ENCODE results near the gene ESPNL.

ESPNL gene

DNA sequence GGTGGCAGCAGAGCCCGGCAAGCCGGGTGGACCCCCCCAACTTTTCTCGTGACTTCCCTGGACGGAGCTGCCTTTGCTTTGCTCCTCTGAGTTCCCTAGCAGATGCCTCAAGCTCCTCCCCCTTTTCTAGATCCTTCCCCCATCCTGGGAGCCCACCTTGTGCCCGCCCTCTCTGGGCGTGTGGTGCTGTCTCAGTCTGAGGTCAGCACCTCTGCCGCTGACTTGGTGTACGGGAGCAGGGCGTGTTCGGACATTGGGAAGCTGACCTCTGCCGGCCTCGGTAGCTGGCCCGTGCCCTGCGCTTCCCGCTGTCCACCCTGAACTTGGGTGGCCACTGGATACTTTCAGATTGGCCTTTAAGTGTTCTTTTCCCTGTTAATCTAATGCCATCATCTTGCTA is 19.6 kb upstream of the ESPNL start:
- no peak for DNase-seq

DNA sequence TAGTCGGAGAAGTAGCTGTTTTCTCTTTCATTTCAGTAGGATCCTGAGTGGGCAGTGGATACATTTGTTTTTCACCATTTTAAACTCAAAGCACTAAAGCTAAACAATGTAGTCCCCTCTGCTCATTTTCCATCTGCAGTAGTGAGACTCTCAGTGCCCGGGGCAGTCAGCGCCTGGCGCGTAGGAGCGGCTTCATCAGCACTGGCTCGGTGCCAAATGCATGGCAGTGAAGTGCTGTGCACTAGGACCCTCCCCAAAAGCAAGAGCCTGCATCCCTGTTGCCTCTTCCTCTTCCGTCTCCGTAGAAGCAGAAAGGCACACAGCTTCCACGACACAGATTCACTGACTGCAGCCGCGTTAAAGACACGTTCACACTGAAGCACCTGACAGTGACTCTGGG is 19.0 kb upstream of the ESPNL start:
- DNase-seq: peak in 3 of 14 donors; percentile 14 to 39 (median 24)

DNA sequence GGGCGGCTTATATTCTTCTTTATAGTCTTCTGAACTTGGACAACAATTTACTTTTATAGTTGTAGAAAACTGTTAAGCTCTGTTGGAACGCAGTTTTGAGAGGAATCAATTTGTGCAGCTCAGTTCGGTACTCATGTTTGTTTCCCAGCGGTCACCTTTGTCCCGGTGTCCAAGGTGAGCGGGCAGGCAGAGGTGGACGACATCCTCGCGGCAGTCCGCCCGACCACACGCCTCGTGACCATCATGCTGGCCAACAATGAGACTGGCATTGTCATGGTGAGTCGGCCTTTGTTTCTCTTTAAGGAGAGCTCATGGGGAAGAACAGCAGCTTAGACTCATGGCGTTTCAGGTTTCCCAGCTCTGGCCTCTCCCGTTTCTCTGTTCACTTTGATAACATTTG is 18.6 kb upstream of the ESPNL start:
- peak in 3 of 14 donors; percentile 16 to 39 (median 30) for DNase-seq

DNA sequence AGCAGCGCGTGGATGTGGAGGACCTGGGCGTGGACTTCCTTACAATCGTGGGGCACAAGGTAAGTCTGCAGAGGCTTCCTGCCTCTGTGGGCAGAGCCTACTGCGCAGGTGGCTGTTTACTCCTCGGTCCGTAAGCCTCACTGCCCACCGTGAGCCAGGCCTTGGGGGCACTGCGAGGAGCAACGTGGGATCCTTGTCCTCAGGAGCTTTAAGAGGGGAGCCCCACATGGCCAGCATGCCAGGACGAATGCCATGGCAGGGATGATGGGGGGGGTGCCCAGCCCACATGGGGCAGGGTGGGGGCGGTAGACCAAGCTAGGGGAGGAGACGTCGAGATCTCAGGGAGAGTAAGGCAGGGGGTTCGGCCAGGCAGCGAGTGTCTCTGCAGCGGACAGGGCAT is 18.0 kb upstream of the ESPNL start:
- no peak for DNase-seq

DNA sequence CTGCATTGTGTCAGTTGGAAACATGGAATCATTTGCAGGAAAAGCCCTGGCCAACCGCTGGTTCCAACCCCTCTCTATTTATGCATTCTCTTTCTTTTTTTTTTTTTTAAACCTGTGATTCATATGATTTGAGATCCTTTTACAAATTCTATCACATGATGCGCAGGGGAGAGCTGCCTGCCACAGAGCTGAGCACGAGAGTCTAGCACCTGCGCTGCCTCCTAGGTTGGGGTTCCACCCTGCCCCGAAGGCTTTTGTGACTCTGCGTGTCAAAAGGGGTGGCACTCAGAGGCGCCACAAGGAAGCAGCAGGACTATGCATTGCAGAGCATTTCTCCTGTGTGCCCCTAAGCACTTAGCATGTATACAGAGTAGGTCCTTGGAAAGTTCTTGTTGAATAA is 17.3 kb upstream of the ESPNL start:
- DNase-seq: no peak

DNA sequence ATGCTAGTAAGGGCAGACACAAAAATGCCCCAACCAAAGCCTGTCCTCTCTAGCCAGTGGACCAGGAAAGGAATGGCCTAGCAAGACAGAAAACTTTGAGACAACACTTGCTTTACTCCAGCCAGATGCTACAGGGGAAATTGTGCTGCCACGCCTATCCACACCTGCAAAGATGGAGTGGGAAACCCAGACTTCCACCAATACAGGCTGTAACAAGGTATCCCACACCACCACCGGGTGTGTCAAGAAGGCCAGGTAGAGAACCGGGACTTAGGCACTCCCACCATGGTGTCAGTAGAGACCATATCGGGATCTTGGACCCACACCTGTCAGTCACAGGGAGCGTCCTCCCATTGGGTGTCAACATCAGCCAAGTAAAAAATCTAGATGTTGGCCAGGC is 16.2 kb upstream of the ESPNL start:
- DNase-seq: no peak

DNA sequence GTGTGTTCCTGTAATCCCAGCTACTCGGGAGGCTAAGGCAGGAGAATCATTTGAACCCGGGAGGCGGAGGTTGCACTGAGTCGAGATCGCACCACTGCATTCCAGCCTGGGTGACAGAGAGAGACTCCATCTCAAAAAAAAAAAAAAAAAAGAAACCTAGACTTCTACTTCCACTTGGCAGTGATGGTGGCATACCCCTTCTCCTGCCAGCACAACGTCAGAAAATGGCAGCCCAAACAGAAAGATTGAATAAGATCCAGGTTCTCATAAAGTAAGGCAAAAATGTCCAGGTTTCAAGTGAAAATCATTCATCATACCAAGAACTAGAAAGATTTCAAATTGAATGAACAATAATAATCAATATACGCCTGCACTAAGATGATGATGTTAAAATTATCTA is 15.4 kb upstream of the ESPNL start:
- no peak for DNase-seq

DNA sequence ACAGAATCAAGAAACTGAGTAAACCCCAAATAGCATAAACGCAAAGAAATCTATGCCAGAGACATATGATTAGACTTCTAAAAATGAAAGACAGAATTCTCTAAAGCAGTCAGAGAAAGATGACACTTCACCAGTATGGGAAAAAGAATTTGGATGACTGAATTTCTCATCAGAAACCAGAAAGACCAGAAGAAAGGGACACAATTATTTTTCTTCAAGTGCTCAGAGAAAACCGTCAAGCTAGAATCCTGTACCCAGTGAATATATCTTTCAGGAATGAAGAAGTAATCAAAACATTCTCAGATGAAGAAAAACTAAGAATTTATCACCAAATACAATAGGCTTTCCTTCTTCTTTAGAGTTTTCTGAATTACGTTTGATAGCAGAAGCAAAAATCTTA is 14.2 kb upstream of the ESPNL start:
- no peak for DNase-seq

DNA sequence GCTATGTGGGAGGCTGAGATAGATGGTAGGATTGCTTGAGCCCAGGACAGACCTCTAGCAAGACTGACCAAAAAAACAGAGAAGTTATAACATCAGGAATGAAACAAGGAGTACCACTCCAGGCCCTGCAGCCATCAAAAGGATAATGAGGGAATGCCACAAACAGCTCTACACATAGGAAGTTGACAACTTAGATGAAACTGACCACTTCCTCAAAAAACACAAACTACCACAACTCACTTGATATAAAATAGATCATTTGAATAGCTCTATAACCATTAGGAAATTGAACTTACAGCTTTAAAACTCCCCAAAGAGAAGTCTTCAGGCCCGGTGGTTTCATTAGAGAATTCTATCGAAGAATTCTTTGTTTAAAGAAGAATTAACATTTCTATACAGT is 12.9 kb upstream of the ESPNL start:
- DNase-seq: no peak

DNA sequence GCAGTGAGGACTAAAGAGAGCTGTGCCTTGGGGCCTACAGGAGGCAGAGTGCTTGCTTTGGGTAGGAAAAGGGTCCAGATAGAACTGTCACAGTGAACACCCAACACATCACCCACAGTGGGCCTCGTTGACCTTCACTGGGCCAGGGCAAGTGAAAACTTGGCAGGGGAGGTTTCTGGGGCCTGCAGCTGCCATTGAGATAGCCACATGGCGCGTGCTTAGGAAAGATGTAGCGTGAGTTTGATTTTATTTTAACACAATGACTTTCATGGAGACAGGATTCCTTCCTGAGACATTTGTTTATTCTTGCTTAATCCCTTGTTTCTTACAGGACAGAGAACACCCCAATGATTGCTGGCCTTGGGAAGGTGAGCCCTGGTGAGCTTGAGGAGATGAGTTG is 9.3 kb upstream of the ESPNL start:
- DNase-seq: no peak

DNA sequence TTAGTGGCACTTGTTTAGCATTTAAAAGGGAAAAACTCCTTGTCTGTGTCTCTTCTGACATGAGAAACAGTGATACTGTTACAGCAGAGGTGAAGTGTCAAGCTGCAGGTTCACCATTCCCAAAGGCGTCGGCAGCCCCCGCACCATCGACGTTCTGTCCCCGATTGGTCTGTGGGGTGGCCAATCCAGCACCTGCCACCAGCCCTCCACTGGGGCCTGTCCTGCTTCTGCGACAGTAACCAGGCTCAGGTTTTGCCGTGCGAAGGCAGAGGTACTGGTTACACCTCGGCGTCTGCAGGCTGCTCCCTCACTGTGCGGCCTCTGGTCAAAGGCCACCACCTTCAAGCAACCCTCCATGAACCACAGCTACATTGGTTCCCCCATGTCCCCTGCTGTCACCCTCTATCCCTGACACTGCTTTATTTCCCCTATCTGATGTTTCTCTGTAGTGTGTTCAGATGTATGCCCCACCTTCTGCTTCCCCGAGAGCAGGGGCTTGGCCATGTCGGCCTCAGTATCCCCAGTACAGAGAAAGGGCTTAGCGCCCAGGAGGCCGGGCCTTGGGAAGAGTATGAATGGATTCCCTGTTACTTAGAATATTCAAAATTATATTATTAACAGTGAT is 8.6 kb upstream of the ESPNL start:
- DNase-seq: no peak

DNA sequence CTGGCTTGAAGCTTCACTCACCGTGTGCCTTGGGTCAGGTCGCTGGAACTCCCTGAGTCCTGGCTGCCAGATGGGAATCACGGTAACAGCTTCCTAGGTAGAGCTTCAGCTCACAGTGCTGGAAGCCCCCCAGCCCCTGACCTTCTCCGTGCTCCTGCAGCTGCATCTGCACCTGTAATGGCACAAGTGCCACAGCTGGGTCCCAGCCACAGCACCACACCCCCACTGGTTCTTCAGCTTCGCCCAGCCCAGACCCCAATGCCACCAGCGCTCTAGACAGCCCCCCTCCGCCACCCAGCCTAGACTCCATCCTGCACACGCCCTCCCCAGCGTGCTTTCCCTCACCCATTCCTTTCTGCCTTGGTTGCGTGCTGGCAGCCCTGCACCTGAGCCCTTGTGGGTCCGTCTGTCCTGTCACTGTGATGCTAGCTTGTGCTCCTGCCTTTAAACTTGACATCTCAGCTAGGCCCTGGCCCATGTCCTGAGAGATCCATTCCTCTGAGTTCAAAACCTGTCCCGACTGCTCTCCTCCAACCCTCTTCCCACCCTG is 7.6 kb upstream of the ESPNL start:
- no peak for DNase-seq

DNA sequence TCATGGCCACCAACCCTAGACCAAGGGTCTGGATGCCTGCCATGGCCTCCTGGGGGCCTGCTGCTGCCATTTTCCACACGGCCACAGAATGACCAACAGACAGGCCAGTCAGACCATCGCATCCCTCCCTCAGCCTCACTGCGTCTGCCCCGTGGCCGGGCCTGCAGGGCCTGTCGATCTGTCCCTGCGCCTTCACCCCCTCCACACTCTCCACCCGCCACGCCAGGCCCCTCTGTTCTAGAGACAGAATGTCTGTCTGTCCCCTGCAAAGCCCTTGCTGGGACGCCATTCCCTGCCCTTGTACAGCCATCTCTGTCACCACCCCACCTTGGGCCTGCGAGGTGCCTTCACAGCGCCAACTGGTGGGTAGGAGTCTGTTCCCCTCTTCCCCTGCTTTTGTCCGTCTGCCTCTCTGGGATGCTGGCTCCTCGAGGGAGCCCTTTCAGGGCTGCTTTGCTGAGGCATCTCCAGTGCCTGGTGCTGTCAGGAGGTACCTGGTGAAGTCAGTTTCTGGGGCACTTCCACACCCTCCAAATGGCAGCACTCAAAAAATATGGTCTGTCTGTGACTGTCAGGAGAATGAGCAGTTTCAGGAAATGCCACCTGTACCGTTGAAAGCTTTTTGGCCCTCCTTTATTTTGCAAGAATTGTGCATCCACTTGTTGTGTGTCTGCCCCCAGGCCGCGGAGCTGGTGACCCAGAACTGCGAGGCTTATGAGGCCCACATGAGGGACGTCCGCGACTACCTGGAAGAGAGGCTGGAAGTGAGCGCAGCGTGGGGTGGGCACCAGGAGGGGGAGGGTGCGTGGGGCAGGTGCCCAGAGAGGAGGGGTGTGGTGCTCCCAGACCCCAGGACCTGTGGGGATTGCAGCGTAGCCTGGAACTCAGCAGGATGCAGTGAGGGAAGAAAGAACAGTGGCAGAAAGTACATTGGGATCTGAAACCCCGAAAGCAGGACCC is 6.7 kb upstream of the ESPNL start:
- no peak for DNase-seq

DNA sequence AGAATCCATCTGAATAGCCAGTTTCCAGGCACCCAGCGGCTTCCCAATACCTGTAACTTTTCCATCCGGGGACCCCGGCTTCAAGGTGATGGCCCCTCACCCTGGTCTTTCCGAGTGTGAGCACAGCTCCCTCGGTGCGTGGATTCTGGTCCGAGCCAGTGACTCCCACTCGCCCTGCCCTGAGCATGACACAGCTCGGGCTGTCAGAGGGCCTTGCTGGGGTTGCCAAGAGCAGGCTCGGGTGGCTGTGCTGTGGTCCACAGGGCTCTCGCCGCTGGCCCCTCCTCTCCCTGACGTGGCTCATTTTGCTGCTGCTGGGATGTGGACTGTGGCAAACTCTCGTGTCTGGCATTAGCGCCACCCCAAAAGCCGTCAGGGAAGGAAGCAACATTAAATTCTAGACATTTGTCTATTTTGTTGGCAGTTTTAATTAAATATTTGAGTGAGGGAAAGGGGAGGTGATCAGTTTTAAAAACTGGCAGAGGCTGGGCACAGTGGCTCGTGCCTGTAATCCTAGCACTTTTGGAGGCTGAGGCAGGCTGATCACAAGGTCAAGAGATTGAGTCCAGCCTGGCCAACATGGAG is 5.6 kb upstream of the ESPNL start:
- DNase-seq: no peak

DNA sequence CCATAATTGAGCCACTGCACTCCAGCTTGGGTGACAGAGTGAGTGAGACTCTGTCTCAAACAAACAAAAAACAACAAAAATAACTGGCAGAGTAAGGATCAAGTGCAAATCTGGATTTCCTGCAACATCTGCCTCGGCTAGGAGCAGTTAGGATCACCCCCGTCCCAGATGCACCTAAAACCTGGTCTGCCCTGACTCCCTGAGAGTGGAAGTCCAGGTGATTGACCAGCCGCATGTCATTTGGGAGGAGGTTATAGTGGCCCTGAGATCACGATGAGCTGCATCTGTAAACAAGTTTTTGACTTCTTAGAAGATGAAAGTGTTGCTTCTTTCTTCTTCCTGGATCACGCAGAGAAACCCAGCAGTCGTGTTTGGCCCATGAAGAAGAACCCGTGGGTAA is 5.0 kb upstream of the ESPNL start:
- no peak for DNase-seq

DNA sequence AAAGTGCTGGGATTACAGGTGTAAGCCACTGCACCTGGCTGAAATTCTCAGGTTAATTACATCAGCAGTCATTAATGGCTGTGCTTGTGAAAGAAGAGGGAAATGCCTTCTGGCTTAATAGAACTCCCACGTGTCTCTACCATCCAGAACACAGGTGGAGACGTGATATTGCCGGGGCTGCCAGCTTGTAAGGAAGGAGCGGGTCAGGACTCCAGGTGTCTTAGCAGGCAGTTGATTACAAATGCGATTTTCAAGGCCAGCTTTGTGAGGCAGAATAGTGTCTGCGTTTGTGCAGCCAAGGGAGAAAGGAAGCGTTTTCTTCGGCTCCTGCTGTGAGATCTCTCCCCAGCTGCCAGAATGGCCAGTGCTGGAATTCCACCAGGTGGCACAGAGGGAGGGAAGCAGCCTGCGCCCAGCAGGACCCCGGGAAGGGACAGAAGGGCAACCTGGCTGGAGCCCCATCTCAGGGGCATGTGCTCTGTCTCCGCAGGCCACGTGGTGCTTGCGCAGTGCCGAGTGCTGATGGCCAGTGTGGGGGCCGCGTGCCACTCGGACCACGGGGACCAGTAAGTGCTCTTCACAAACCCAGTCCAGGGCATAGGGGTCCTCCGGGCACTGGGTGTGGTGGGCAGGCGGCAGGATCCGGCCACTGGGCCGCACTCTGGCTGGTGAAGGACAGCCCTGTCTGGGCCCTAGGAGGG is 3.7 kb upstream of the ESPNL start:
- DNase-seq: peak in 3 of 14 donors; percentile 30 to 99 (median 50)

DNA sequence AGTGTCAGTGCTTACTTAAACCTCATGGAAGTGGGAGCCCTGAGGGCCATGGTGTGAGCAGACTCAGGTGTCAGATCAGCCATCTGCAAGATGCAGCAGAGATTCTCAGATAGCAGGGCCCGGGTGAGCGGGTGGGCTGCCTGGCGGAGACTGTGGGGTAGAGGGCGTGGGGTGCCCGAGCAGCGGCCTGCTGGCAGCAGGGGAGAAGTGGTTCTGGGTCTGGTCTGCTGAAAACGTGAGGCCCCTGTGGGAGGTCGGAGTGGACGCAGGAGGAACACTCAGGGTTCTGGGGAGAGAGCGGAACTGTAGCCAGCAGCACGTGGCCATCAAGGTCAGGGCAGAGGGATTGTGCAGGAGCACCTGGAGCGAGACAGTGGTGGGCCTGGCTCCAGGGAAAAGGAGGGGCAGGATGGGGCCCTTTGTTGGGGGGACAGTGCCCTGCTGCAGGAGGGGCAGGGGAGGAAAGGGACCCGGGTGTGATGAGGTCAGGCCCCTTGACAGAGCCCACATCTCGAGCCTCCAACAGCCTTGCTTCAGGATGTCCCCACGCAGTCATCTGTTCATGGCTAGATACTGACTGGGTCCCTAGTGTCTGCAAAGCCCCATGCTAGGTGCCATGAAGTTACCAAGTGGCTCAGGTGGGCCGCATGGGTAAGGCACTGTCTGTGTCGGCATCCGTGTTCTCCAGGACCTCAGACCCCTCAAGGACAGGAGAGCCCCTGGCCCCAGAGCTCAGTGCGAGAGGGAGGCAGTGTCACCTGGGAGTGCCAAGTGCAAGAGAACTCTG is 2.7 kb upstream of the ESPNL start:
- DNase-seq: peak in 1 of 14 donors; percentile 65

DNA sequence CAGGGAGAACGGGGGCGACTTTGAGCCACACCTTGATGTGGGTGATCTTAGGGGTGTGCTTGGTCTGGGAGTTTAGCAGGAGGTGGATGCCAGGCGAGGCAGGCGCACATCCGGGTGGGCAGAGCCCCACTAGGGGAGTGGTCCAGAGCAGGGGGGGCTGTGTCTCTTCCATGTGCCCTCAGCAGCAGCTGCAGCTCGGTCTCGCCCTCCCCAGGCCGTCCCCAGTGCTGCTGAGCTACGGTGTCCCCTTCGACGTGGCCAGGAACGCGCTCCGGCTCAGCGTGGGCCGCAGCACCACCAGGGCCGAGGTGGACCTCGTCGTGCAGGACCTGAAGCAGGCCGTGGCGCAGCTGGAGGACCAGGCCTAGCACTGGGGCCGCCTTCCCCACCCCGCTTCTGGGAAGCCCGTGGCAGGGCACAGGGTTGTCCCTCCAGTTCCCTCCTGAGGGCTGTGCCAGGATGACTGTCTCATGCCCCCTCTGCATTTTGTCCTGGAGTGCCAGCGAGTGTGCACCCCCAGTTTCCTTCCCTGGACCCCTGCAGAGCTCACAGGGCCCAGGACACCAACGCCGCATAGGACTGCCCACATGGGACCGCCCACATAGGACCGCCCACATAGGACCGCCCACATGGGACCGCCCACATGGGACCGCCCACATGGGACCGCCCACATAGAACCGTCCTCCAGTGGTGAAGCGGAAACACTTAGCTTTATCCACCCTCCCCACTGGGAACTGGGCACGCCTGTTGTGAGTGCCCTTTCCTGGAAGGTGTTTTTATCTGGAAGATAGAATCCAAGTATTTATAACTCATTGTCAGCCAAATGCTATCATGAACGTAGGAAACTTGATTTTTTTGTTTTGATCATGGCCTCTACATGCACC is 1.9 kb upstream of the ESPNL start:
- DNase-seq: peak in 1 of 14 donors; percentile 24

DNA sequence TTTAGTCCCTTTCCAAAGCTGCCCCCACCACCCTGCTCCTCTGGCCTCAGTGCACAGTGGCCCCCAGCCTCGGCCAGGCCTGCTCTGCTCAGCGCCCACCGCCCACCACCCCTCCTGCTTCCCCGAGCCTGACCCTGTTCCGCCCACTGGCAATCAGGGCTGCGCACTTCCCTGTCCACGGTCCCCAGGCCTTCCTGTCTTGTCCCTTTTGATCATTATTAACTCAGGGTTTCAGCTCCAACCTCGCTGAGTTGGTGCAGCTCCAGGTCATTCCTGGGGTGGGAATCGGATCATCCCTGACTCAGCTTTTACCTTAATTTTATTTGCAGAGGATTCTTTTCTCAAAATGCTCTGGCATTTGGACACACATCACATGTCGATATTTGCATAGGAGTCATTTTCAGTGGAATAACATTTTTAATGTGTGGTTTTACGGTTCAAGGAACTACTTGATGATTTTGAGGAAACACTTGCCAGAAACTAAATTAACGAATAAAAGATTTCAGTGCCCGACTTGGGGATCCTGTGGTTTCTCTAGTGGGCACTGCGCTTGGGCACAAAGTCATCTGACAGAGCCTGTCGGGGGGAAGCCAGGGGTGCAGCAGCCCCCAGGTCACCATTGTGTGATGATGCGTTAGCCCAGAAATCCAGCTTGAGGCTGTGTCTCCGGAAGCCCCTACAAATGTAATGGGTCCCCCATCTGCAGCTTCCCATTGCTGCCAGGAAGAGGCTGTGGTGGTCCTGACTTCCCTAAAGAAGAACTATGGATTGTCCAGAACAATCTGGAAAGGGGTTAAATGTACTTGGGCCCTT is 1.0 kb upstream of the ESPNL start:
- no peak for DNase-seq

DNA sequence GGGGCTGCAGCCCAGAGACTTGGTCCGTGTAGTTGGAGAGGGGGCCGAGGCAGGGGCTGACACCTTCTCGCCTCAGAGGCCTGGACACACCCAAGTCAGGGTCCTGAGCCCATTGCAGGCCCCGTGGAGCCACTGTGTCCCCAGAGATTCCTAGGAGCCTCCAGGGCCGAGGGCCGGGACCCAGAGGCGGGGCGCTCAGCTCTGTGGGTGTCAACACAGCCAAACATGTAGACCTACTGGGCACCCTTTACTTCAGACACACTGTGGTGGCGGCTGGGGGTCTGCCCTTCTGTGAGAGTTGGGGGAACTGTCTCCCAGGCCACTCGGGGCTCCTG is 459 bp upstream of the ESPNL start:
- DNase-seq: no peak
